ENCODE results near the gene ATP5F1D.

DNA sequence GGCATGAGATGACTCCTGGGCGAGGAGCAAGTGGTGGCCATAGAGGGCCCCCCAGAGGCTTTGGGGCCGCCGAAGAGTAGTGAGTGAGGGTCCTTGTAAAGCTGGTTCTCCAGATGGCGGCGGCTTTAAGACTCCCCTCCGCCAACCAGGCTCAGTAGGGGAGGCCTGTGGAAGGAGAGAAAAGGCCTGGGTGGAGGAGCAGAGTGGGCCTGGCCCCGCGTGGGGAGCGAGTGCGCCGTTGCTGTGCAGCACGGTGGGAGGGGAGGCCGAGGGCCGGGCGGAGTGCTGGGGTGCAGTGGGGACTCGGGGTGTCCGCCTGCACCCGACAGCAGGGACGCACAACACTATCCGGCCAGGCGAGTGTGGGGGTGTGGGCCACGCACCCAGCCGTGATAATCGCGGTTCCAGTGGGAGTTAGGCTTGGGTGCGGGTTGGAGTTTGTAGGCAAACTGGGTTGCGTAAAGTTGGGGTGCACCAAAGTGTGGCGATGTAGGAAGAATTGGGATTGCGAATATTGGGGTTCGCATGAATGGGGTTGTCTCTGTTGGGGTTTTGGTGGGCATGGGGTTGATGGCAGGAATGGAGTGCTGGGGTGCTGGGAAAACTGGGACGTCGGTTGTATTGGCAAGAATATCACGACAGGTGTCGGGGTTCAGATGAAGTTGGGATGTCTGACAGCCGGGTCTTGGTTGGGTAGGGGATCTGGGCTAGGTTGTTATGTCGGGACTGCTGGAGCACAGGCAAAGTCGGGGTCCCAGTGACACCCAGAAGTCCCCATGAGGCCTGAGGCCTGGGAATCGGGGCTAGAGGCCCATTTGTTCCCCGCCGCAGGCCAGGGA, 26.9 kb downstream of the ATP5F1D start:
- TF ChIP-seq CTCF (IDR thresholded peaks at IDR 0.05) (no peak), EZH2phosphoT487 (IDR thresholded peaks at IDR 0.05) (no peak), EZH2 (IDR thresholded peaks at IDR 0.05) (no peak)

All from neural progenitor cell (in vitro differentiated cells).